ENCODE results near the gene ODC1. TPM values are rescaled to one million over a fixed set of nuclear protein-coding genes. Genes with fewer than 3 reads are reported as not detected.

The ODC1 gene
- total and polyA plus RNA-seq, 2 of the 4 experiments (the other 2 are of a cell fraction): 117 to 204 TPM

GRCh38 chr2:10478298-10478625, 30.1 kb upstream of the ODC1 start:
- no TSS peak for BruUV-seq (replicated peaks)
- Histone ChIP-seq H3K23ac (ENCODE audit: low read depth, low read length) (no peak overlapping the region), H2AK9ac (replicated peaks; ENCODE audit: low read depth, low read length, poor library complexity) (no peak overlapping the region), H2AFZ (replicated peaks; ENCODE audit: low read length, poor library complexity) (no peak overlapping the region), H3K9ac (ENCODE audit: low read depth, low read length) (no peak overlapping the region), H2BK120ac (ENCODE audit: low read depth, low read length) (no peak overlapping the region), H3K27me3 (ENCODE audit: control insufficient read depth, insufficient read depth, low read length) (peaks cover 42% of the 10 kb centered on the region), H3K36me3 (ENCODE audit: control insufficient read depth, insufficient read depth, low read length) (no peaks in the 10 kb centered on the region), H3K56ac (ENCODE audit: extremely low read depth, insufficient read depth, low read length) (no peak overlapping the region), H2BK20ac (ENCODE audit: low read depth, low read length) (no peak overlapping the region), H3K4me2 (ENCODE audit: low read depth, low read length) (no peak overlapping the region), H2AK5ac (ENCODE audit: low read depth, low read length) (no peak overlapping the region), H3K79me1 (ENCODE audit: low read depth in 1 of 2, low read length in 2 of 2) (no peaks in the 10 kb centered on the region), H2BK15ac (ENCODE audit: low read depth, low read length) (no peak overlapping the region), H4K91ac (ENCODE audit: insufficient read depth, low read depth, low read length) (no peak overlapping the region), H4K5ac (ENCODE audit: low read depth, low read length) (no peak overlapping the region), H3K27ac (ENCODE audit: insufficient read depth, low read length) (no peak overlapping the region), H3K4ac (ENCODE audit: low read depth, low read length) (no peak overlapping the region), H3K4me1 (ENCODE audit: control insufficient read depth, insufficient read depth, low read length) (no peaks in the 10 kb centered on the region), H4K20me1 (ENCODE audit: insufficient read depth, low read length) (no peaks in the 10 kb centered on the region), H3K14ac (replicated peaks; ENCODE audit: low read depth, low read length) (no peak overlapping the region), H4K8ac (ENCODE audit: low read depth in 2 of 2, low read length in 2 of 2) (no peak overlapping the region), H2BK5ac (ENCODE audit: low read depth, low read length, poor library complexity, severe bottlenecking) (no peak overlapping the region), H3K9me1 (ENCODE audit: insufficient read depth, low read length) (no peaks in the 10 kb centered on the region), H3K4me3 (ENCODE audit: insufficient read depth, low read depth, low read length) (no peak overlapping the region), H3K9me3 (ENCODE audit: control insufficient read depth, insufficient read depth, low read length) (no peaks in the 10 kb centered on the region), H3K18ac (ENCODE audit: low read depth, low read length) (no peak overlapping the region)
- dilution Hi-C loops (cut with HindIII; ENCODE audit: low sequenced_read_pairs, unreplicated experiment): no loop called here
- 66% methylated on average over 9 of the region's 12 CpGs; no CpG with 5 or more reads in 1 of the 2 experiments for WGBS, 2 experiments (ENCODE audit: extremely low coverage in 2 of 2, insufficient read length in 1 of 2)
- in situ Hi-C loops (cut with MboI; ENCODE audit: low sequenced_read_pairs): no loop called here
- intact Hi-C loops (cut with micrococcal nuclease): no loop called here
- CTCF ChIA-PET: no interaction called here
- TF ChIP-seq FOS (IDR thresholded peaks at IDR 0.05; ENCODE audit: low read depth, low read length) (no peak), SMC3 (IDR thresholded peaks at IDR 0.05; ENCODE audit: low read depth, low read length) (no peak), RCOR1 (IDR thresholded peaks at IDR 0.05; ENCODE audit: insufficient replicate concordance, low read length) (no peak), POLR2A (IDR thresholded peaks at IDR 0.05; ENCODE audit: low read depth, low read length) (no peak), MXI1 (IDR thresholded peaks at IDR 0.05; ENCODE audit: borderline replicate concordance, low read depth, low read length) (no peak), CHD1 (IDR thresholded peaks at IDR 0.05; ENCODE audit: low read depth, low read length) (no peak), MAFK (IDR thresholded peaks at IDR 0.05; ENCODE audit: low read depth, low read length) (no peak), NFE2L2 (IDR thresholded peaks at IDR 0.05; ENCODE audit: low read depth, low read length) (no peak), MAZ (IDR thresholded peaks at IDR 0.05; ENCODE audit: borderline replicate concordance, low read depth, low read length) (no peak), RAD21 (IDR thresholded peaks at IDR 0.05; ENCODE audit: low read length) (no peak), CEBPB (IDR thresholded peaks at IDR 0.05; ENCODE audit: low read depth, low read length) (no peak), RFX5 (IDR thresholded peaks at IDR 0.05; ENCODE audit: low read depth, low read length) (no peak), BHLHE40 (IDR thresholded peaks at IDR 0.05; ENCODE audit: low read depth, low read length) (no peak)
- TF ChIP-seq, protein P1, sequence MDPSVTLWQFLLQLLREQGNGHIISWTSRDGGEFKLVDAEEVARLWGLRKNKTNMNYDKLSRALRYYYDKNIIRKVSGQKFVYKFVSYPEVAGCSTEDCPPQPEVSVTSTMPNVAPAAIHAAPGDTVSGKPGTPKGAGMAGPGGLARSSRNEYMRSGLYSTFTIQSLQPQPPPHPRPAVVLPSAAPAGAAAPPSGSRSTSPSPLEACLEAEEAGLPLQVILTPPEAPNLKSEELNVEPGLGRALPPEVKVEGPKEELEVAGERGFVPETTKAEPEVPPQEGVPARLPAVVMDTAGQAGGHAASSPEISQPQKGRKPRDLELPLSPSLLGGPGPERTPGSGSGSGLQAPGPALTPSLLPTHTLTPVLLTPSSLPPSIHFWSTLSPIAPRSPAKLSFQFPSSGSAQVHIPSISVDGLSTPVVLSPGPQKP (IDR thresholded peaks at IDR 0.05; ENCODE audit: borderline replicate concordance, low read depth, low read length): no peak
- TF ChIP-seq, protein P2, sequence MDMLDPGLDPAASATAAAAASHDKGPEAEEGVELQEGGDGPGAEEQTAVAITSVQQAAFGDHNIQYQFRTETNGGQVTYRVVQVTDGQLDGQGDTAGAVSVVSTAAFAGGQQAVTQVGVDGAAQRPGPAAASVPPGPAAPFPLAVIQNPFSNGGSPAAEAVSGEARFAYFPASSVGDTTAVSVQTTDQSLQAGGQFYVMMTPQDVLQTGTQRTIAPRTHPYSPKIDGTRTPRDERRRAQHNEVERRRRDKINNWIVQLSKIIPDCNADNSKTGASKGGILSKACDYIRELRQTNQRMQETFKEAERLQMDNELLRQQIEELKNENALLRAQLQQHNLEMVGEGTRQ (IDR thresholded peaks at IDR 0.05; ENCODE audit: low read depth, low read length): no peak
- TF ChIP-seq, protein P3, sequence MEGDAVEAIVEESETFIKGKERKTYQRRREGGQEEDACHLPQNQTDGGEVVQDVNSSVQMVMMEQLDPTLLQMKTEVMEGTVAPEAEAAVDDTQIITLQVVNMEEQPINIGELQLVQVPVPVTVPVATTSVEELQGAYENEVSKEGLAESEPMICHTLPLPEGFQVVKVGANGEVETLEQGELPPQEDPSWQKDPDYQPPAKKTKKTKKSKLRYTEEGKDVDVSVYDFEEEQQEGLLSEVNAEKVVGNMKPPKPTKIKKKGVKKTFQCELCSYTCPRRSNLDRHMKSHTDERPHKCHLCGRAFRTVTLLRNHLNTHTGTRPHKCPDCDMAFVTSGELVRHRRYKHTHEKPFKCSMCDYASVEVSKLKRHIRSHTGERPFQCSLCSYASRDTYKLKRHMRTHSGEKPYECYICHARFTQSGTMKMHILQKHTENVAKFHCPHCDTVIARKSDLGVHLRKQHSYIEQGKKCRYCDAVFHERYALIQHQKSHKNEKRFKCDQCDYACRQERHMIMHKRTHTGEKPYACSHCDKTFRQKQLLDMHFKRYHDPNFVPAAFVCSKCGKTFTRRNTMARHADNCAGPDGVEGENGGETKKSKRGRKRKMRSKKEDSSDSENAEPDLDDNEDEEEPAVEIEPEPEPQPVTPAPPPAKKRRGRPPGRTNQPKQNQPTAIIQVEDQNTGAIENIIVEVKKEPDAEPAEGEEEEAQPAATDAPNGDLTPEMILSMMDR (conservative IDR thresholded peaks at IDR 0.05; ENCODE audit: low read depth, low read length): no peak
- ATAC-seq (ENCODE audit: low read depth) (no peak), DNase-seq (no peak)
- POLR2A ChIA-PET (ENCODE audit: unreplicated experiment): no interaction called here

Data from IMR-90 (cell line).